Activated naive CD4-positive, alpha-beta T cell treated with Interleukin-2 at 50 U/mL for 16 hours (primary cell): Measurements from ENCODE around the gene STK4.
"Not testable (repeated sequence)": the region's sequence is repeated elsewhere in the genome, so short reads cannot be mapped to it uniquely, and the experiment has no call there.

Experiments
- DNase-seq: peaks from one replicate; pipeline ENCODE4 v3.0.0-alpha.2; 2020

The STK4 gene

GRCh38 chr20:44990425-44990824, 24.1 kb downstream of the STK4 start:
- peak; percentile 63 for DNase-seq

GRCh38 chr20:44990957-44991356, 24.6 kb downstream of the STK4 start:
- DNase-seq = no peak

- no peak for DNase-seq
Measured at GRCh38 chr20:44993343-44993742, 27.0 kb downstream of the STK4 start.

GRCh38 chr20:44997171-44997570, 30.9 kb downstream of the STK4 start:
- DNase-seq = no peak

- DNase-seq = no peak
Measured at GRCh38 chr20:44997668-44998067, 31.4 kb downstream of the STK4 start.

DNA sequence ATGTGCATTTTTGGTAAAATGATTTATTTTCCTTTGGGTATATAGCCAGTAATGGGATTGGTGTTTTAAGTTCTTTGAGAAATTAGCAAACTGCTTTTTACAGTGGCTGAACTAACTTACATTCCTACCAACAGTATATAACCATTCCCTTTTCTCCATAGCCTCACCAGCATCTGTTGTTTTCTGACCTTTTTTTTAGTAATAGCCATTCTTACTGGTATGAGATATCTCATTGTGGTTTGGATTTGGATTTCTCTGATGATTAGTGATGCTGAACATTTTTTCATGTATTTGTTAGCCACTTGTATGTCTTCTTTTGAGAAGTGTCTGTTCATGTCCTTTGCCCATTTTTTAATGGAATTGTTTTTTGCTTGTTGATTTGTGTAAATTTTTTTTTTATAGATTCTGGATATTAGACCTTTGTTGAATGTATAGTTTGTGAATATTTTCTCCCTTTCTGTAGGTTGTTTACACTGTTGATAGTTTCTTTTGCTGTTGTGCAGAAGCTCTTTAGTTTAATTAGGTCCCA, 42.3 kb downstream of the STK4 start:
- DNase-seq = no peak

DNA sequence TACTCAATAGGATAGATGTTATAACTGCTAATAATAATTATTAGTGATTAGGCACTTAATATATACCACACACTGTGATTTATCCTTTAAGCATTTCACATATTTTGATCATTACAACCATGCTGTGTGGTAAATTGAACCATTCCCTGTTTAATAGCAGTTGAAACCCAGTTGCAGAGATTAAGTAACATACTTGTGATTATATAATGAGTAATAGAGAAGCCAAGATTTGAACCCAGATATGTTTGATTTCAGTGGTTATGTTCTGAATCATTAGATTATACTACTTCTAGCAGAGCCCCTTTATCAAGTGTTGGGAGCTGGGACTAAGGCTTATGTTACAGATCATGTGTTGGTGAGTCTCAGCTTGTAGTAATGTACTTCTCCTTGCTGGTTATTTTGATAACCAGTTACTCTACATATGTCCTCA, 44.1 kb downstream of the STK4 start:
- no peak for DNase-seq

DNA sequence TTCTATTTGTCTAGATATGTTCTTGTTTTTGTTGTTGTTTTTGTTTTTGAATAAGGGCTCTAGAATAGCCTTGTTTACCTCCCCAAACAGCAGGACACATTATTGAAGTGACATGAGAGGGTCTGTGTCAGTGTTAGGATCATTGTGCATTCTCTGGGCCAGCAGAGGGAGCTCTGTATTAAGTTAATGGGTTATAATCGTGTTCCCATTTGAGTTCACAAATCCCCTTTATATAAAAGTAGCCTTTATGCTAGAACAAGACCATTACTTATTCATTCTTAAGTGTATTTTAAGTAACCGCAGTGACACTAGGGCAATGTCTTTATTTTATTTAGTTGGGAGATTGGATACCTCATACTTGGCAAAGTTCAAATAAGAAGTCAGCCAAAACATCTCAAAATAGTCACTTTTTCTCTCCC, 44.8 kb downstream of the STK4 start:
- peak; percentile 54 for DNase-seq

DNA sequence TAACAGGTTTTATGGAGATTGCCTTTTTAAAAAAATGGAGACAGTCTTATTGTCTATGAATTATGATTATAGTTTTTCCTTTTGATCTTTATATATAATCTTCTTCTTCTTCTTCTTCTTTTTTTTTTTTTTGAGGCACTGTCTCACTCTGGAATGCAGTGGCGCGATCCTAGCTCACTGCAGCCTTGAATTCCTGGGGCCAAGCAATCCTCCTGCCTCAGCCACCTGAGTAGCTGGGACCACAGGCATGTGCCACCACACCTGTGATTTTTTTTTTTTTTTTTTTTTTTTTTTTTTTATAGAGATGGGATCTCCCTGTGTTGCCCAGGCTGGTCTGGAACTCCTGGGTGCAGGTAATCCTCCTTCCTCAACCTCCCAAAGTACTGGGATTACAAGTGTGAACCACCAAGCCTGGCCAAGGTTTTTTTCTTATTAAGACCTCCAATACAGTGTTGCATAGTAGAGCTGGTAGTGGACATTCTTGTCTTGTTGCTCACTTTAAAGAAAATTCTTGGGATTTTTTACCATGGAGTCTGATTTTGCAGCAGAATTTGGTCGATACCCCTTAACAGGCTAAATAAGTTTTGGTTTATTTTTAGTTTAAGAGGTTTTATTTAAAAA, 46.5 kb downstream of the STK4 start:
- DNase-seq = no peak

DNA sequence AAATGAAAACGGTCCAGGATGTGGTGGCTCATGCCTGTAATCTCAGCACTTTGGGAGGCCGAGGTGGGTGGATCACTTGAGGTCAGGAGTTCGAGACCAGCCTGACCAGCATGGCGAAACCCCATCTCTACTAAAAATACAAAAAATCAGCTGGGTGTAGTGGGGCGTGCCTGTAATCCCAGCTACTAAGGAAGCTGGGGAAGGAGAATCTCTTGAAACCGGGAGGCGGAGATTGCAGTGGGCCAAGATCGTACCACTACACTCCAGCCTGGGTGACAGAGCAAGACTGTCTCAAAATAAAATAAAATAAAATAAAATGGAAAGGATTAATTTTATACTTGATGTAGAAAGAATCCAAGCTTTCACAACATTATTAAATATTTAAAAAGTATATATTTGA, 47.8 kb downstream of the STK4 start:
- DNase-seq = not testable (repeated sequence)

DNA sequence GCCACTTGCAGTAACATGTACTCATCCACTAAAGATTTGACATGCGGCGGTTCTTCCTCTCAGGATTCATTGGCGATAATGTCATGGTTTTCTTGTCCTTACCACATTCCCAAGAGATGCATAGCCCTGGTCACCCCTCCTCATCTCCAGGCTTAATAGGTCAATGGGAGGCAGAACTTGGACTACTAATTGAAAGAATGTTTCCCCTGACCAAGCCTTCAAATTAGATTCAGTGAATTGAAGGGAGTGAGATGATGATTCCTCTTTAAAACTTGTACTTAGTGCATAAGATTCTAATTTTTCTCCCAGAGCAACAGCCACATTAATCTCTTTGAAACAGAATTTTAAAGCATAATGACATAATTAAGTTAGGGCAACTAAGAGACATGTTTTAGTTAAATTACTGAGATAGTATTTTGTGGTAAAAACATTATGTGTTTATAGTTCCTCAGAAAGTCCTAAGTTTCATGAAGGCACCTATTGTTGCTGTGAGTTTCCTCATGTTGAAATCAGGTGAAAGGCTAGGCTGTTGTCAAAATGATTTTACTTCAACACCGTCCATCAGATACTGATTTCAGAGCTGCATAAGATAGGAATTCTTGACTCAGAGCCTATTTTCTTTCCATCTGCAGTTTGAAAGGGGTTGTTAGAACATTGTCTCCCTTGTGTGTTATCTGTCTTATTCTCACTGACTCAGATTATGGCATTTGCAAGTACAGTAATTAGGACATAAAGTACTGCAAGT, 48.5 kb downstream of the STK4 start:
- DNase-seq = no peak

DNA sequence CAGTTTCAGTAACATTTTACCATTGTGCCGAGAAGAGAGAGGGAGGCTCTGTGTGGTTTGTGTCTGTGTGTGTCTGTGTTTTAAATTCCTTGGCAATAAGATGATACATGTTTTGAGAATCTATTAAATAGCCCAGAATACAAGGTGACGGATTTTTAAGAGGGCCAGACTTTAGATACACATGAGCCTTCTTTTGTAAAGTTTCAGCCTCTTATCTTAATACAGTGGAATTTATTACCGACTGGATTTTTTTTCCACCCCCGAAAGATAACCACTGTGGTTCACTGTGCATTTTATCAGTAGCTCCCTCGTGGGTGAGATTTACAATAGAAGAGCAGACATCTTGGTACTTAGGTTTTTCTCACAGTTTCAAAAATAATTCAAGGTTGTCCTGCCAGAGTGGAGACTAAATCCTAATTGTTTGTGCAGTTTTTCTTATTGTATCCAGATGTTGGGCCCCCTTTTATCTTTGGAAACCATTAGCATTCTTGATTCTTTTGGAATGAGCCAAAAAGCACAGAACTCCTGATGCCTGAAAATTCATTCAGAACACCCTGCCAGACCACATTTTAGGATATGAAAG, 49.9 kb downstream of the STK4 start:
- no peak for DNase-seq

DNA sequence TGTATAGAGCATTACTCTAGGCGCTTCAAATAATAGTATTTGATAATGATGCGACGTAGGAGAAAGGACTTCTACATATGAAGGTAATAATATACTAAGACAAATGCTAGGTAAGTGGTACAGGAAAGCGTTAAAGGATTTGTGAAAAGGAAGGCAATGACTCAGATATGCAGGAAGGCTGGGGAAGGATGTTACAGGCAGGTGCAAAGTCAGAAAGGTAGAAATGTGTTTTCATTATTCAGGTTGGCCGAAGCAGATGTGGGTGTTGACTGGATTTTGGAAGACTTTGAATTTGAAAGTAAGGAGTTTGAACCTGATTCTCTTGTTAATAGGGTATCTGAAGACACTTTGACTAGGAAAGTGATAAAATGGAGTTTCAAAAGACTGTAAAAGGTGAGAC, 51.0 kb downstream of the STK4 start:
- no peak for DNase-seq

DNA sequence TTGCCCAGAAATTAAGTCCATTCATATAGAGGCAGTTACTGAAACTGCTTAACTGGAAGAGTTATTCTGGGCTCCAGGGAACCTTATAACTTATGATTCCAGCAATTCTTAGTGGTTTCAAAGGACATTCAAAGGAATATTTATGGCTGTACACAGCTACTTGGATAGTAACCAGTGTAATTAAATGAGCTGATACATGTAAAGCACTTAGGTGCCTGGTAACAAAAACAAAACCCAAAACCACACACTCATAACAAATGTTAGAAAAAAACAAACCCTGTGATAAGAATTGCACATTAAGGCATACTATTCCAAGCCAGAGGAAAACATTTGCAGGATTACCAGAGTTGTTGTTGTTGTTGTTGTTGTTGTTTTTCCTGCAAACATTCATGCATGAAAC, 51.5 kb downstream of the STK4 start:
- DNase-seq = no peak

DNA sequence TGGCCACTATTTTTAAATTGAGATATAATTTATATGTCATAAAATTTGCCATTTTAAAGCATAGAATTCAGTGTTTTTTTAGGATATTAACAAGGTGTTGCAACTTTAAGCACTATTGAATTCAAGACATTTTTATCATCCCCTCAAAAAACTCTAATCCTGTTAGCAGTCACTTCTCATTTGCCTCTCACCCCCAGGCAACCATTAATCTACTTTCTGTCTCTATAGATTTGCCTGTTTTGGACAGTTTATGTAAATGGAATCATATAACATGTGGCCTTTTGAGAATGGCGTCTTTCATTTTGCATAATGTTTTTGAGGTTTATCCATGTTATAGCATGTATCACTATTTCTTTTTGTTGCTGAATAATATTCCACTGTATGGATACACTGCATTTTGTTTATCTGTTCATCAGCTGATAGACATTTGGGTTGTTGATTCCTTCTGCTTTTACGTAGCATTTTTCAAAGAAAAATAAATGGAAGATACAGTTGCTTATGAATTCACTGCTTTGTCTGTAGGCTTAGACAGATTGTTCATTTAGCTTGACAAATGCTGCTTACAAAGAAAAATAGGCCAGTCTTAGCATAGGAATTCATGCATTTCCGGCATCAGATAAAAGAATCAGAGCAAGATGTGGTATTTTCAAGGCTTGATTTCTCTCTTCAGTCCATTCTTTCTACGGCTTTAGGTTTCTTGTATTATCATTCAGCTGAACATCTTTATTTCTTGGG, 52.9 kb downstream of the STK4 start:
- DNase-seq = no peak

DNA sequence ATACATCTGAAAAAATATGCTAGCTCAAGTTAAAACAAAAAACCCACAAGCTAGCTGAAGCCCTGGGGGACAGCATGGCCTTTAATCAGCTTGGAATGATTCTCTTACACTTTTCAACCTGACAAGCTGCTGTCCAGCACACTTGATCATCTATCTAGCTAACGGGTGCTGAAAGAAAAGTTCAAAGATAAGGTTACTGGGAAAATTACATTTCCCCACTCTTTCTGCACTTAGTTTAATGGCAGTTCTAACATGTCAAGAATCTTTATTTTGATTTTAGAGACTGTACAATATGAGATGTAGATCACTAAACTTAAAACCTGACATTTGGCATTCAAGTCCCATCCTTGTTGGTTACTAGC, 53.4 kb downstream of the STK4 start:
- no peak for DNase-seq

GRCh38 chr20:45020236-45020886, 54.0 kb downstream of the STK4 start:
- no peak for DNase-seq

DNA sequence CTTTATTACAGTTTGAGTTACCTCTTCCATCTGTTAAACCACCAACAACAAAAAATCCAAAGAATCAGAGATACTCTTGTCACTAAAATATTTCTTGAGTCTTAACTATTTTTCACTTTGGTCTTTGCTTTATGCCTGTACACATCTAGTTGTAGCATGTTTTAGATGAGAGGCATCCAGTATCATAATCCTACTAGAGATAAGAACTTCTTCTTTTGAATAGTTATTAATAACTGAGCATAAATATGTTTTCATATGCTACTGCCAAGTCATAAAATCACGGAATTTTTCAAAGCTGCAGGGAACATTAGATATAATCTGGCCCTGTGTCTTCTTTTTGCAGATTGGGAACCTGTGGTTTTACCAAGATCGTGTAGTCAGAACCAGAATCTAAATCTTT, 55.3 kb downstream of the STK4 start:
- DNase-seq = no peak

DNA sequence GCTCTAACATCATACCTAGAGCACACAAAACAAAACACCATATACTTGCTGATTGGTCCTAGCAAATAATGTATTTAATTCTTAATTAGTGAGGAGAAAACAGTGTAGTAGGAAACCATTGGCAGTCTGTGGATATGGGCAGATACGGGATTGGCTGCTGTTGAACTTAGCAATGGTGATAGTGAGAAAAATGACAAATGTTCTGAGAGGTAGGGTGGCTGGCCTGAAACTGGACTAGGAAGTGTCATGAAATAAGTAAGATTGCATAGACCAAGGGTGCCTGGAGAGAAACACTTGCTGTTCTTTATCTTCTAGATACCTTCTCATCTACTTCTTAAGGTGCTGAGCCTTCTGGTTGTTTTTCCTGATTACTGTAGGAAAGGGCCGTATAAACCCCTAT, 56.8 kb downstream of the STK4 start:
- not testable (repeated sequence) for DNase-seq

DNA sequence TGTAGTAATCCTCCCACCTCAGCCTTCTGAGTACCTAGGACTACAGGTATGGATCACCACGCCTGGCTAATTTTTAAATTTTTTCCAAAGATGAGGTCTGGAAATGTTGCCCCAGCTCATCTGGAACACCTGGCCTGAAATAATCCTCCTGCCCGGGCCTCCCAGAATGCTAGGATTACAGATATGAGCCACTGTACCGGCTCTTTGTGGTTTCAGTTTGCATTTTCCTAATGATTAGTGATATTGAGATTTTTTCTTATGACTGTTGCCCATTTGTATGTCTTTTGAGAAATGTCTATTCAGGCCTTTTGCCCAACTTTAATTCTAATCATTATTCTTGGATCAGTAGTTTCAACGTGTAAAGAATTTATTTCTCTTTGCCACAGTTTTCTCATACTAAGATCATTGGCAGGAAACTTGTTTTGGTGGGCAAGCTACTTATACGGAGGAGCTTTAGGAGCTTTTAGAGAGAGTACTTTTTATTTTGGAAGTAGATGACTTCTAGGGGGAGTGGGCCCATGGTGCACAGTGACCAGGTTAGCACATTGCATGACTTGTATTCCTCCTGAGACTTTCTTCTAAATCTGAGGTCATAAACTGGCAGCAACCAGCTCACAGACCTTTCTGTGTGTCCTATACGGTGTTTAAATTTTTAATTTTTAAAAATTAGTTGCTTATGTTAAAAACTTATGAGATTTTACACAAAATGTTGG, 62.3 kb downstream of the STK4 start:
- DNase-seq = peak; percentile 13

DNA sequence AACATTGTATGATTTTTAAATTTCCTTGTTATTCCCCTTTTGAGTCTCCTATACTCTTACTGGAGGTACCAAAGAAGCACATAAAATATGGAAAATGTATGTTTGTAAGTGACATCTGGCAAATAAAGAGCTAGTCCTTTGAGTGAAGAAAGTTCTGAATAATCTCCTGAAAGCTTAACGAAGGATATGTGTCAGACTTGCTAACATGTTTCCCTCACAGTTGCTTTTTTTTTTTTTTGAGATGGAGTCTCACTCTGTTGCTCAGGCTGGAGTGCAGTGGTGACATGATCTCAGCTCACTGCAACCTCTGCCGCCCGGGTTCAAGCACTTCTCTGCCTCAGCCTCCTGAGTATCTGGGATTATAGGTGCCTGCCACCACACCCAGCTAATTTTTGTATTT, 63.6 kb downstream of the STK4 start:
- DNase-seq = no peak

GRCh38 chr20:45032276-45032675, 66.0 kb downstream of the STK4 start:
- DNase-seq = no peak
